Heart right ventricle (tissue), 16 donors: ENCODE data around the gene AGPAT2. TPM values are rescaled to one million over a fixed set of nuclear protein-coding genes. Genes with fewer than 3 reads are reported as not detected.

Experiments
- ATAC-seq, 8 donors: fragments of 200-7000 bp; cut with Tn5 transposase; one replicate each; pipeline ENCODE4 v1.9.1; 2020; ENCODE audit warnings: mild to moderate bottlenecking in 8 of 8, moderate library complexity in 8 of 8, moderate number of reproducible peaks in 1 of 8
- DNase-seq, 2 donors: peaks; one replicate each; pipeline ENCODE4 v3.0.0-alpha.2; 2020
- H3K27ac ChIP-seq, 10 donors: fragments of 200-600 bp; sonication (generic) in 2 of 10; one replicate each; pipeline versions ENCODE4 v1.5.0 to v1.8.0; 2020 to 2022; ENCODE audit warnings: mild to moderate bottlenecking in 3 of 10
- H3K27me3 ChIP-seq, 7 donors: fragments of 200-600 bp; one replicate each; pipeline ENCODE4 v1.8.0; 2021 to 2022; ENCODE audit warnings: mild to moderate bottlenecking in 2 of 7
- H3K36me3 ChIP-seq, 9 donors: fragments of 200-600 bp; sonication (generic) in 1 of 9; one replicate each; pipeline versions ENCODE4 v1.5.0 to v1.8.0; 2020 to 2022; ENCODE audit warnings: mild to moderate bottlenecking in 2 of 9
- H3K4me1 ChIP-seq, 9 donors: fragments of 200-600 bp; sonication (generic) in 1 of 9; one replicate each; pipeline versions ENCODE4 v1.5.0 to v1.8.0; 2020 to 2022; ENCODE audit warnings: mild to moderate bottlenecking in 4 of 9
- H3K4me3 ChIP-seq, 10 donors: fragments of 200-600 bp; sonication (generic) in 2 of 10; one replicate each; pipeline versions ENCODE4 v1.5.0 to v1.8.0; 2020 to 2022; ENCODE audit warnings: mild to moderate bottlenecking in 7 of 10, moderate library complexity in 2 of 10
- H3K9me3 ChIP-seq, 11 donors: fragments of 200-600 bp in 10 of 11; sonication (generic) in 2 of 11; one replicate each; pipeline versions ENCODE4 v1.5.0 to v1.8.0; 2013 to 2022; ENCODE audit warnings: mild to moderate bottlenecking in 2 of 11, control low read depth in 1 of 11, moderate library complexity in 1 of 11
- CTCF ChIP-seq, 9 donors: fragments of 200-600 bp; sonication (generic) in 2 of 9; IDR thresholded peaks; one replicate each; pipeline versions ENCODE4 v1.5.0 to v1.8.0; 2021 to 2022; ENCODE audit warnings: antibody characterized with exemption in 9 of 9, mild to moderate bottlenecking in 5 of 9, moderate library complexity in 1 of 9
- WGBS, 2 donors: extraction: QIAGEN DNeasy Blood & Tissue Kit; methylation state at CpG; one replicate each; pipeline ENCODE4 v1.1.7; 2013; ENCODE audit warnings: inconsistent platforms in 1 of 2; 5-methylcytosine and 5-hydroxymethylcytosine counted together
- intact Hi-C, 10 donors: fragments of 100-400 bp; cut with DNase I; formaldehyde crosslinking; loops; one replicate each; pipeline versions ENCODE4 v1.11.1 to v1.14.2; 2022
- polyA plus RNA-seq, 2 donors: library from polyadenylated mRNA; stranded (reverse); fragments of 200-250 nt; gene quantifications; one replicate each; pipeline ENCODE4 v1.2.3, GENCODE V29; 2013
- total RNA-seq, 10 donors: library from RNA; stranded (reverse); fragmentation: NEBNext Ultra II Directional in 3 of 10; extraction: Animal tissue kit (Norgen Biotek cat#: 25700) in 3 of 10; gene quantifications; one replicate each; pipeline versions ENCODE4 v1.2.1 to v1.2.4, GENCODE V29; 2021 to 2023
- donor health status: Arrhythmogenic right ventricular cardiomyopathy.
- donor health status: ischemic (EF 13 %, LVEDD 7.1; RV severe dilation, severe dysfunction).
- donor health status: healthy with polysubstance abuse.
- donor health status: DM: no; HTN: yes; CAD: no.
- donor health status: DM: no; HTN: no; CAD: no.
- donor health status: ischemic (EF 25% LVEDD 6.9; RV normal size, moderate dysfunction).
- donor health status: ischemic (EF 25% LVEDD 5.7; RV mildly dilated, moderate dysfunction).
- donor health status: healthy.
- donor health status: DM: yes; HTN: yes; CAD: no.
- donor health status: Ischemic cardiomyopathy.
- donor health status: ischemic (EF 35%, LVEDD 5.7; RV mildly dilated, moderate dysfunction).
- donor health status: nonischemic (EF 11% LVEDD 7.7; RV severe dilation, severe dysfunction).
- donor health status: DM: yes; HTN: yes; CAD: no.
- donor health status: PGD.
- donor health status: ischemic (EF 29% LVEDD 5.4; RV normal size, mild dysfunction).
- donor health status: nonischemic (EF 23%, LVEDD 6.1; RV moderate dilation, normal function).

AGPAT2 gene
- total and polyA plus RNA-seq, 12 donors = 48.1 to 195 (median 61.5) TPM

GRCh38 chr9:136678034-136678433 is 9.2 kb downstream of the AGPAT2 start:
- ATAC-seq = no peak
- H3K27me3 ChIP-seq = no peaks in the 10 kb centered on the region
- H3K4me3 ChIP-seq = no peak overlapping the region
- TF ChIP-seq CTCF (IDR thresholded peaks at IDR 0.05) = no peak
- peaks cover 3 to 50% (median 28%) of the 10 kb centered on the region in 9 donors for H3K4me1 ChIP-seq
- no peaks in the 10 kb centered on the region for H3K9me3 ChIP-seq
- 92 to 94% methylated on average over 15 of the region's 15 CpGs for WGBS, 2 donors
- intact Hi-C loops = no loop called here
- no peak for DNase-seq
- H3K36me3 ChIP-seq = peaks cover 0 to 43% (median 0%) of the 10 kb centered on the region in 9 donors
- H3K27ac ChIP-seq = peak overlapping the region in 1 of 10 donors; percentile 53

GRCh38 chr9:136676920-136677686 is 10.2 kb downstream of the AGPAT2 start:
- 85 to 88% methylated on average over 45 to 46 of the region's 46 CpGs for WGBS, 2 donors
- no peaks in the 10 kb centered on the region for H3K9me3 ChIP-seq
- H3K27ac ChIP-seq = no peak overlapping the region
- peaks cover 3 to 52% (median 22%) of the 10 kb centered on the region in 9 donors for H3K4me1 ChIP-seq
- no peak overlapping the region for H3K4me3 ChIP-seq
- no peaks in the 10 kb centered on the region for H3K27me3 ChIP-seq
- H3K36me3 ChIP-seq = peaks cover 0 to 52% (median 8%) of the 10 kb centered on the region in 9 donors
- TF ChIP-seq CTCF (IDR thresholded peaks at IDR 0.05) = no peak
- ATAC-seq = no peak
- DNase-seq = no peak
- intact Hi-C loops = loop anchor here in 1 of 10 donors (1.0 kb wide), 1 partner anchor 46 kb away; no protein-coding TSS in a partner anchor

GRCh38 chr9:136676297-136676794 is 10.9 kb downstream of the AGPAT2 start:
- Histone ChIP-seq H3K36me3 (peaks cover 0 to 59% (median 13%) of the 10 kb centered on the region in 9 donors), H3K4me3 (no peak overlapping the region), H3K27ac (peak overlapping the region in 1 of 10 donors; percentile 35), H3K27me3 (no peaks in the 10 kb centered on the region), H3K4me1 (peaks cover 3 to 51% (median 22%) of the 10 kb centered on the region in 9 donors), H3K9me3 (no peaks in the 10 kb centered on the region)
- ATAC-seq = no peak
- no peak for TF ChIP-seq CTCF (IDR thresholded peaks at IDR 0.05)
- WGBS, 2 donors = 93% methylated on average over 13 of the region's 13 CpGs
- intact Hi-C loops = no loop called here
- DNase-seq = no peak

- no peak for DNase-seq
- H3K27me3 ChIP-seq = peaks cover 0 to 1% (median 0%) of the 10 kb centered on the region in 7 donors
- H3K9me3 ChIP-seq = no peaks in the 10 kb centered on the region
- peaks cover 0 to 63% (median 13%) of the 10 kb centered on the region in 9 donors for H3K36me3 ChIP-seq
- H3K4me1 ChIP-seq = peaks cover 3 to 52% (median 23%) of the 10 kb centered on the region in 9 donors
- WGBS, 2 donors = 79 to 81% methylated on average over 16 of the region's 16 CpGs
- TF ChIP-seq CTCF (IDR thresholded peaks at IDR 0.05) = no peak
- H3K4me3 ChIP-seq = no peak overlapping the region
- intact Hi-C loops = no loop called here
- ATAC-seq = peak in 1 of 8 donors; percentile 1
- peak overlapping the region in 3 of 10 donors; percentile 35 to 55 (median 47) for H3K27ac ChIP-seq
Measured at GRCh38 chr9:136675477-136676296, 11.6 kb downstream of the AGPAT2 start.
